Motor neuron (in vitro differentiated cells): ENCODE results near the gene RPL28. TPM values are rescaled to one million over a fixed set of nuclear protein-coding genes. Genes with fewer than 3 reads are reported as not detected.
A peak's percentile ranks its signal among the peaks of the same experiment; 100 is the strongest.

ENCODE experiments used
- ATAC-seq, 8 experiments: fragments of 200-7000 bp; cut with Tn5 transposase; replicated peaks in 6 of 8; 2 replicates each; pipeline ENCODE4 v1.8.0; 2021; ENCODE audit warnings: mild to moderate bottlenecking in 8 of 8, moderate library complexity in 8 of 8
- H3K27ac ChIP-seq, 2 donors: fragments of 250-450 bp; sonication (Bioruptor Pico); 2 replicates each; pipeline ENCODE4 v1.9.0; 2021; ENCODE audit warnings: antibody characterized with exemption in 2 of 2, mild to moderate bottlenecking in 2 of 2, moderate library complexity in 1 of 2
- H3K4me1 ChIP-seq, 2 donors: fragments of 250-450 bp; sonication (Bioruptor Pico); replicated peaks in 1 of 2; 2 replicates each; pipeline ENCODE4 v1.6.1; 2021; ENCODE audit warnings: antibody characterized with exemption in 2 of 2, mild to moderate bottlenecking in 2 of 2, moderate library complexity in 1 of 2
- H3K4me3 ChIP-seq, 5 donors: fragments of 250-450 bp; sonication (Bioruptor Pico); 2 replicates each; pipeline ENCODE4 v1.9.0; 2021; ENCODE audit warnings: antibody characterized with exemption in 5 of 5, mild to moderate bottlenecking in 5 of 5, moderate library complexity in 4 of 5
- WGBS, 10 experiments: fragments of 450-650 bp; shearing (Covaris generic); methylation state at CpG; one replicate each; pipeline ENCODE4 v1.0.0; 2022; 5-methylcytosine and 5-hydroxymethylcytosine counted together
- in situ Hi-C, 9 experiments: fragments of 400-800 bp; cut with MboI; loops; one replicate each; pipeline ENCODE4 v1.15.0; 2021; ENCODE audit warnings: low sequenced_read_pairs in 9 of 9, low pct_unique_long_range_greater_than_20kb in 2 of 9; ENCODE audit not compliant: unreplicated experiment in 9 of 9
- total RNA-seq, 8 experiments: library from RNA; unstranded; fragments of 300-600 nt; gene quantifications; 2 replicates each; pipeline versions ENCODE4 v1.2.3 to v1.2.4, GENCODE V29; 2022

The RPL28 gene
- total RNA-seq, 8 experiments from 2014 or later: 362 to 1,444 (median 673) TPM

- Histone ChIP-seq H3K4me1 (peaks cover 22 to 38% of the 10 kb centered on the region in 2 donors), H3K27ac (peak overlapping the region in 1 of 2 donors; percentile 32), H3K4me3 (no peak overlapping the region)
- no CpG with 5 or more reads among the region's 41 CpGs for WGBS, 10 experiments
- peak in 5 of 8 experiments; percentile 9 to 29 (median 18) for ATAC-seq
- in situ Hi-C loops: no loop called here
Measured at GRCh38 chr19:55346725-55347441, 38.8 kb upstream of the RPL28 start.

GRCh38 chr19:55347442-55348009, 38.2 kb upstream of the RPL28 start:
- in situ Hi-C loops: no loop called here
- no peak overlapping the region for H3K4me3 ChIP-seq
- WGBS, 10 experiments: 20% methylated on average over 1 of the region's 10 CpGs; no CpG with 5 or more reads in 9 of the 10 experiments

GRCh38 chr19:55348317-55349034, 37.3 kb upstream of the RPL28 start:
- in situ Hi-C loops: no loop called here
- peak in 5 of 8 experiments; percentile 37 to 65 (median 64) for ATAC-seq
- H3K4me3 ChIP-seq: no peak overlapping the region
- H3K27ac ChIP-seq: peak overlapping the region in 1 of 2 donors; percentile 42
- H3K4me1 ChIP-seq: peaks cover 29 to 44% of the 10 kb centered on the region in 2 donors
- 0 to 100% (median 66%) methylated on average over 1 to 5 of the region's 22 CpGs; no CpG with 5 or more reads in 4 of the 10 experiments for WGBS, 10 experiments

More at GRCh38 chr19:55347442-55348009, 38.2 kb upstream of the RPL28 start:
- Histone ChIP-seq H3K4me1 (peaks cover 22 to 38% of the 10 kb centered on the region in 2 donors), H3K27ac (peak overlapping the region in 1 of 2 donors; percentile 14)
- ATAC-seq: peak in 1 of 8 experiments; percentile 1

GRCh38 chr19:55350620-55351315, 35.0 kb upstream of the RPL28 start:
- no peak overlapping the region for H3K27ac ChIP-seq
- no peak for ATAC-seq
- 33 to 97% (median 80%) methylated on average over 1 to 7 of the region's 11 CpGs; no CpG with 5 or more reads in 3 of the 10 experiments for WGBS, 10 experiments
- in situ Hi-C loops: no loop called here
- peaks cover 29 to 48% of the 10 kb centered on the region in 2 donors for H3K4me1 ChIP-seq
- no peak overlapping the region for H3K4me3 ChIP-seq

- H3K4me1 ChIP-seq: peaks cover 29 to 37% of the 10 kb centered on the region in 2 donors
- no peak overlapping the region for H3K27ac ChIP-seq
- in situ Hi-C loops: no loop called here
- no peak overlapping the region for H3K4me3 ChIP-seq
- WGBS, 10 experiments: 90 to 100% methylated on average over 1 to 2 of the region's 6 CpGs; no CpG with 5 or more reads in 8 of the 10 experiments
- ATAC-seq: peak in 1 of 8 experiments; percentile 2
Measured at GRCh38 chr19:55352040-55352439, 33.7 kb upstream of the RPL28 start.

GRCh38 chr19:55352549-55353145, 33.1 kb upstream of the RPL28 start:
- in situ Hi-C loops: no loop called here
- no peak for ATAC-seq
- H3K27ac ChIP-seq: no peak overlapping the region
- H3K4me3 ChIP-seq: no peak overlapping the region
- H3K4me1 ChIP-seq: peaks cover 23 to 32% of the 10 kb centered on the region in 2 donors
- 0 to 100% (median 75%) methylated on average over 1 to 2 of the region's 25 CpGs; no CpG with 5 or more reads in 6 of the 10 experiments for WGBS, 10 experiments

GRCh38 chr19:55353356-55353802, 32.4 kb upstream of the RPL28 start:
- in situ Hi-C loops: no loop called here
- Histone ChIP-seq H3K4me1 (peaks cover 16 to 25% of the 10 kb centered on the region in 2 donors), H3K27ac (no peak overlapping the region), H3K4me3 (peak overlapping the region; percentile 28 to 46 (median 38))
- 0 to 7% (median 0%) methylated on average over 1 to 4 of the region's 24 CpGs; no CpG with 5 or more reads in 3 of the 10 experiments for WGBS, 10 experiments
- ATAC-seq: peak in 4 of 8 experiments; percentile 9 to 13 (median 12)

GRCh38 chr19:55353803-55354697, 31.7 kb upstream of the RPL28 start:
- in situ Hi-C loops: no loop called here
- Histone ChIP-seq H3K27ac (no peak overlapping the region), H3K4me3 (peak overlapping the region; percentile 28 to 46 (median 38)), H3K4me1 (peaks cover 9 to 18% of the 10 kb centered on the region in 2 donors)
- peak; percentile 79 to 92 (median 86) for ATAC-seq
- WGBS, 10 experiments: no CpG with 5 or more reads among the region's 72 CpGs

GRCh38 chr19:55354698-55355212, 31.0 kb upstream of the RPL28 start, which contains the start of gene COX6B2:
COX6B2 (minus strand) TSS chr19:55354719; CDS start chr19:55354521, 198 bp downstream.
- ATAC-seq: peak in 7 of 8 experiments; percentile 5 to 41 (median 13)
- peak within 1 kb of the TSS; percentile 28 to 46 (median 38) for H3K4me3 ChIP-seq
- H3K4me1 ChIP-seq: peaks cover 7 to 14% of the 10 kb centered on the region in 2 donors
- in situ Hi-C loops: no loop called here
- H3K27ac ChIP-seq: no peak within 1 kb of the TSS
- no CpG with 5 or more reads among the region's 43 CpGs for WGBS, 10 experiments

- H3K27ac ChIP-seq: no peak overlapping the region
- in situ Hi-C loops: no loop called here
- ATAC-seq: no peak
- no peak overlapping the region for H3K4me3 ChIP-seq
- WGBS, 10 experiments: 0 to 87% (median 40%) methylated on average over 1 to 6 of the region's 13 CpGs; no CpG with 5 or more reads in 3 of the 10 experiments
- peaks cover 7 to 14% of the 10 kb centered on the region in 2 donors for H3K4me1 ChIP-seq
Measured at GRCh38 chr19:55355213-55355821, 30.4 kb upstream of the RPL28 start.

- 59 to 86% (median 80%) methylated on average over 2 to 10 of the region's 19 CpGs; no CpG with 5 or more reads in 7 of the 10 experiments for WGBS, 10 experiments
- H3K27ac ChIP-seq: no peak overlapping the region
- H3K4me3 ChIP-seq: no peak overlapping the region
- no peak for ATAC-seq
- in situ Hi-C loops: no loop called here
- H3K4me1 ChIP-seq: peaks cover 10 to 20% of the 10 kb centered on the region in 2 donors
Measured at GRCh38 chr19:55358493-55358892, 27.2 kb upstream of the RPL28 start.
